OCI-M2 (cell line): Measurements from ENCODE around the gene FMN1.

Experiments used
- DNase-seq: peaks from one replicate; lab custom pipeline; 2025; ENCODE audit not compliant: unreplicated experiment; lab: John Stamatoyannopoulos, UW

FMN1 gene

DNA sequence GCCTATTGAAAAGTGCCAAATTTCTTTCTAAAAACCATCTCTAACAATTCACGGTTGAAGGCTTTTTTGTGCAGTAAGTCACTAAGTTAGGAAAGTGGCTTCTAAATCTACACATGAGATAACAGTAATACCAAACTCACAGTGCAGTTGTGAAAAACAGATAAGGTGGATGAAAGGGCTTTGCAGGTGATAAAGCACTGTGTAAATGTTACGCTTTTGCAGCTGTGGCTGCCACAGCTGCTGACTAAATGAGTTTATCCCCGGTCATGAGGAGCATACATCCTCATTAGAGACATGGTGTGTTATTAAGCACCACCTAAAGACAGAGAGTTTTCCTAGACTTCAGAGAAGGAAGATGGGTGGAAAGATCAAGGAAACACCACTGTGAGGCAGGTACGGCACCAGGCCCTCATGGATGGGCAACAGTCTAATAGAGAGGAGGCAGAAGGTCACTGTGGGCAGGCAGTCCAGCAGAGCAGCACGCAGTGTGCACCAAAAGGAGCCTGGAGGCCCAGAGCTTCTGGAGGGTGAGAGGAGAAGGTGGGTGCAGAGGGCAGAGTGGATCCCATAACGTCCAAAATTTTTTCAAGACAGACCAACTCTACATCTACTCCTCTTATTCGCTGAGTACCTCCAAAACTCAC lies 68.5 kb downstream of the FMN1 start:
- no peak for DNase-seq

DNA sequence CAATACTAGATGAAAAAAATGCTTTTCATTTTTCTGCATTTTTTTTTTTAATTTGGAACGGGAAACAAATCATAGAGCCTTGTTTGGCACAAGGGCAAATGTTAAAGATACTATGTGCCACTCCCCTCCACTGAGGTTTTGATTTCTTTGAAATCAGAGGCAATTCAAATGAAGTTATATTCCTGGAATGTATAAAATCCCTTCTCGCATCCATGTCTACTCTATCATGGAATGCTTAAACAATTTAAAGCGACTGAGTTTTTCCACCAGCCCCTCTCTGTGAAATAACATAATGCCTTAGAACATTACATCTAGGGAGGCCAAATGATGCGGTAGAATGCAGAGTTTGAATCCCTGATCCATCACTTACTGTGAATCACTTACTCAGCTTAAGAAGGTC lies 69.7 kb downstream of the FMN1 start:
- no peak for DNase-seq

DNA sequence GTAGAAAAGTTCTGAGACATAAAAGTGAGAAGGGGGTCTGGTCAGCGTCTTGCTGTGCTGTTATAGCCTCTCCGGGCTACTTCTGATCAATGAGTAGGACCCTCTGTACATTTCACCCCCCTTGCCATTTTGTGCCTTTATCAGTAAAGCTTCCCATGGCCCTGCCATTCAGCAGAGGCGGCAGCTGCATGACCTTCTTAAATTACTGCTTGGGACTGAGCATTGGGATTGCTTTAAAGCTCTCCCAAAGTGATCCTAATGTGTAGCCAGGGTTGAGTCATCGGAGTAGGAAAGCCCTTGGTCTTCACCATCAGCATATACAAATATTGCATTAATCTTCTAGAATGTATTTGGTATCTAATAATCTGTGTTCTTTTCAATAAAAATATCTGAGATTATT lies 70.2 kb downstream of the FMN1 start:
- no peak for DNase-seq

DNA sequence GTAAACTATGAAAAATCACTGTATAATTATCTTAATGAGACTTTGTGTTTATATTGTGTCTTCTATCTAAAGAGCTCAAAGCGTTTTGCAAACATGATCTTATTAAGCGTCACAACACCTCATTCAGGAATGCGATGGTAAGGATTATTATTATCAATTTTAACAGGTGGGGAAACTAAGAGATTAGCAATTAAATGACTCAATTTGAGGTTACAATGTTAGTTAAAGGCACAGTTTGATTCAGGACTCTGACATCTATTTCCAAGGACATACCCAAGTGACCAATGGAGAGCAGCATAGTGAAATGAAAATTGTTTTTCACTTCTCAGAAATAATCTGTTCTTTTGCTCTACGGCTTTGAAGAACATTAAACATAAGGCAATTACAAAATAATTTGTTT lies 74.6 kb downstream of the FMN1 start:
- no peak for DNase-seq

DNA sequence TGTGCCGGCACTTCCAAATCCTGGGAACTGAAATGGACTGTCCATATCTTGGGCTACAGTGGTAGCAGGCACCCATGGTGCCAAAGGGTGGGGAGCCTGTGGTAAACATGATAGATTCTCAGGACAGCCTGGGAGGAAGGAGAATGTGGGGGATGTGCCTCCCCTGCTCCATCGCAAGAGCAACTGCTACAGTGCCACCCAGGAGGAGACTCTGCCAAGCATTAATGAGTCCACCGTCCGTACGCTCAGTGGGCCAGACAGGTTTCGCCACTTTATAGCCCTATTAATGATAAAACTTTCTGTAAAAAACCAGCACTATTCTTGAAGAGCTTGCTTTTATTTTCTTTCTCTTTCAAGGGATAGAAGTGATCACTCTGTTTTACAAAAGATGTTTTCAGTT lies 75.2 kb downstream of the FMN1 start:
- DNase-seq: no peak

DNA sequence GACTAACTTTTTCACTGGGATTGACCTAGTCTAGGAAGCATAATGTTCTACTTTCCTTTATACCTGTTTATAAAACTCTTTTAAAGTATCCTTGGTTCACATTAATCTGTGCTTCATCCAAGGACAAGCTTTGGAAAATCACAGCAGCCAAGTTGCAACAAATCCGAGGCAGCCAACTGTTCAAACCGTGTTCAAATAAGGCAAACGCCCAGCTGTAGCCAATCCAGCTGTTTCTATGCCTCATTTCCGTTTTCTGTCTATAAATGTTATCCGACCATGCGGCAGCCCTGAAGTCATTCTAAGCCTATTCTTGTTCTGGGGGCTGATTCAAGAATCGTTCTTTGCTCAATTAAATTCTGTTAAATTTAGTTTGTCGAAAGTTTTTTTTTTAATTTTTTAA lies 78.3 kb downstream of the FMN1 start:
- no peak for DNase-seq

DNA sequence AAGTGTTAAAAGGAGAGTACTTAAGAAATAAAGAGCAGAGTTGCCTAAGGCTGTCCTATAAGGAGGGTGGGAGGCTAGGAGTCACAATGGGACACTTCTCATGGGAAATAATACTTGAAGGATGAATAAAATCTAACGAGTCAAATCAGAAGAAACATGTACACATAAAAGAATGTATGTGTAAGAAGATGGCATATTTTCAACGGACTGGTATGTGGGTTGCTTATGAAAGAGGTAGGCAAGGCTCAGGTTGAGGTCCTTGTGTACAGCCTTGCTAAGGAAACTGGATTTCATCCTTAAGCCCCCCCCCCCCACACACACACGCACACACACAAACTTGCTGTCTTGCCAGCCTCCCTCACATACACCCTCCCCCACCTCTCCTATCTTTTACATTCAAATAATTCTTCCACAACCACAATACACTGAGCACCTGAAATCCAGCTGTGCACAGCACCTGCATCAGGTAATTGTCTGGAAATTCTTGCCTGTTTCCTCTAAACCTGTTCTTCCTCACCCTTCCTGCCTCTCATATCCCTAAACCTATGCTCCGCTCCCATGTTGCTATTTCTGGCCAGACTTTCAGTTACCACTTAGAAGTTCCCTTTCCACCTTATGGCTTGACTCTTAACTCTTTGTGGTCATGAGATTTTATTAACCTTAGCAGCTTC lies 79.2 kb downstream of the FMN1 start:
- DNase-seq: no peak

DNA sequence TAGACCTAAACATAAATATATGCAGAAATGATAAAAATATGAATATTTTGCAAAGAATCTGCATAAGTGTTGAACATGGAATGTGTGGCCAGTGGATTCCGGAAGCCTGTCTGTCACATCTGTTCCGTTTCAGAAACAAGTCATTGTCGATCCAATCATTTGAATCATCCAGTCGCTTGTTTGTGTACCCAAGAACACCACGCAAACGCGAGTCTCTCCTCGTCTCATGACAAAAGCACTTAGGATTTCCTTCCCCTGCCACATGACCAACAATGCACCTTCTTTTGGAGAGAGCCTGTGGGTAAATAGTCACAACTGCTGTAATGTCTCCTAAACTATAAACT lies 80.2 kb downstream of the FMN1 start:
- no peak for DNase-seq

DNA sequence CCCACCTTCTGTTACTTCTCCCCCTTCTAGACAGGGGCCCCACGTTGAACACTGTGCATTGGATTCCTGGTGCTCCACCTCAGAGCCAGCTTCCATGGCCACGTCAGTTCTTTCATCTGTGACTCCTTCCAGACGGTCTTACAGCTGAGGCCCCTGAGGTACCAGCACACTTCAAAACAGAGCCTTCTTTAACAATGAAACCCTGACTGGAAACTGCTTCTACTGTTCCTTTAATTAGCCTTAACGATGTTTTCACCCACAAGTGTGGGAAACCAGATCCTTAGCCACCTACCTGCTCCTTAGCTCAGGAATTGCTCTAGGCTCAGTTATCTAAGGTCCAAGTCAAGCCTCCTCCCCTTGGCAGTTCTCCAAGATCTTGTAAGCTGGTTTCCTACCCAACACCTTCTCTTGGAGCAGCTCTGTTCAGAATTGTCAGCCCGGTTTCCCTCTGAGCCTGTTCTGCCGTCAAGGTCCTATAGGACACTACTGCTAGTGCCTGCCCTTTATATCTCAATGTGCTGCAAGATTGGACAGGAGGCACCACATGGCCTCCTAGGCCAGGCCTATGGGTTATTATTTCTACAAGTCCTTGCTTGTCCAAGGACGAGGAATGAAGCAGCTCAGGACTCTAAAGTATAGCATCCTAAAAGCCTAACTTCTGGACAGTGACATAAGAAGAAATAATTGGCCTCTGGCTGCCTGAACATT lies 80.7 kb downstream of the FMN1 start:
- no peak for DNase-seq

DNA sequence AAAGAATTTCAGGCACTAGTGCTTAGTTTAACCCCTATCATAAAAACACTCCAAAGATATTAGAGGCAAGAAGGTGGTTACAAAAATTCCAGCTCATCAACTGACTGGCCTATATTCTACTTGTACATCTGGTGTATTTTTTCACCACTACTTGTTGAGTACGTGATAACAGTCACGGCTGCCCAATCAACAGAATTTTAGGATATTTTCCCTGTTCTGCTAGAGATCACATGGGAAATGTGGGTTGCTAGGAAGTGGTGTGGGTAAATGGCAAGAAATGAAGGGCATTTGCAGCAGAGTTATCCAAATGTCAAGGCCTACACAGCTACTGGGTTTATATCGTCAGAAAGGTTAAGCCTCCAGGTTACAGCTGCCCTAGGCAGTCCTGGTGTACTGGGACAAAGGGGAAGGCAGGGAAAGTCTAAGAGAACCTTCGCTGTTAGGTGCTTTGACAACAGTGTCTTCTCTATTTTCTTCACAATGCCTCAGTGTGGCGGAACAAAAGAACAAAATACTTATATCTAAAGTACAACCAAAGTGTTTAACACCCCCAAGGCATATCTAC lies 81.9 kb downstream of the FMN1 start:
- no peak for DNase-seq

DNA sequence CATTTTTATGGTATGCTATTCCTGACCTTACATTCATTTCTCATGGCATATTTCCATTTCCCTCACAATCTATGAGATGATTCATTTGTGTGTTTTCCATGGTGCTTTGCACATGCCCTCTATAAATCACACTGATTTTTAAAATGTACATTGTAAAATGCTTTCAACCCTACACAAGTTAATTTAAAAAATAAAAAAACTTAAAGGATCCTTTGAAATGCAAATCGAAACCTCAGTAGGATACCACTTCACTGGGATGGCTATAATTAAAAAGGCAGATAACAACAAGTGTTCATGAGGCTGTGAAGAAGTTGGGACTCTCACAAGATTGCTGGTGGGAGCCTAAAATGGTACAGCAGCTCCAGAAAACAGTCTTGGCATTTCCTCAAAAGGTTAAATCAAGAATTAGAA lies 83.5 kb downstream of the FMN1 start:
- DNase-seq: no peak

DNA sequence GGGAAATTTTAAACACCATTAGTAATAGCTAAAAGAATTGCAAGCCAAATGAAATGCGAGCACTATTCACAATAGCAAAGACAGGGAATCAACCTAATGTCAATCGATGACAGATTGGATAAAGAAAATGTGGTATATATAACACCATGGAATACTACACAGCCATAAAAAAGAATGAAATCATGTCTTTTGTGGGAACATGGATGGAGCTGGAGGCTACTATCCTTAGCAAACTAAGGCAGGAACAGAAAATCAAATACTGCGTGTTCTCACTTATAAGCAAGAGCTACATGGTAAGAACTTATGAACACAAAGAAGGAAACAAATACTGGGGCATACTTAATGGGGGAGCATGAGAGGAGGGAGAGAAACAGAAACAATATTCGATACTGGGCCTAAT lies 85.2 kb downstream of the FMN1 start:
- DNase-seq: no peak

DNA sequence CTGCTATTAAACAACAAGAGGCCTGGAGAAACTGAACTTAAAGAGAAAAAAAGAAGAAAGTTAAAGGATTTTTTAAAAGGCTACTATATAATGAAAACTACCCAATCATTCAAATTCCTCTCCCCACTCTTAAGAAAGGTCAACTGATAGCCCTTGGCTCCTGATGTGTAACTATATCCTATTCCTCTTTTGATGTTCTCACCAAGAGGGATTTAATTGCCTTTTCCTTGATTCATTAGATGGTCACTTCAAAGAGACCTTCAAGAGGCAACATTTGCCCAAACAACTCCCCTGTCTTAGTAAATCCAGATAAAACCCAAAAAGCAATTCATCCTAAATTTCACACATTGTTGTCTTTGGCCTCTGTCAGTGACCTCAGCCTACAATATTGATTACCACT lies 86.0 kb downstream of the FMN1 start:
- no peak for DNase-seq

DNA sequence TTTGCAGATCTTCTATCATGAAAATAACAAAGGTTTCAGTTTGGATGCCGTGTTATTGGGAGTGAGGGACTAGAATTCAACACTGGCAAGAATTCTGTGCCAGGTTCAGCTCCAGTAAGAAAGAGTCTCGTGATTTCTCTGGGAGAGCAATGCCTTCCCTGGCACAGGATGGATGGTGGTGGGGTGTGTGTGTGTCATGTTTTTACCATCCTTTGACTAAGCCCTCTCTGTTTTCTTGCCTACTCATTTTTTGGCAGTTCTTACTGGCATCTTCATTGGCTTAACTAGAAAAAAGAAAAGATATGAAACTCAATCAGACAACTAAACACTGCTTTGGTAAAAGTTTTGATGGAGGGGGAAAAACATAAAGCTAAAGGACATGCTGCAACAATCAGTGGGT lies 86.6 kb downstream of the FMN1 start:
- DNase-seq: no peak

DNA sequence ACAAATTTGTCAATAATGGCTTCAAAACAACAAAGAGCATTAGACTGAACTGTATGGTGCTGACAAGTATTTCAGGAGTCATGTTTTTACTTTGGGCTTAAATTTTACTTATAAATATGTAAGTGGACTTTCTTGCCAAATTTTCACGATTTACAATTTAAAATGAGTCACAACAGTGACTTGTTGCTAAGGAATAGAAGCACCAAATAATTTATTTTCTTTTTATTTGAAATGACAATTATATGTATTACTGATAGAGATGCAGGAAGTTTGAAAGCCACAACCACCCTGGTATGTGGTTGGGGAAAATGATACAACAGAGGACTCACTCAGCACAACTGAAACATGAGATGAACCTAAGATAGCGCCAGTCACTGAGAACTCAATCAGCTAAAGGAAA lies 90.3 kb downstream of the FMN1 start:
- no peak for DNase-seq

DNA sequence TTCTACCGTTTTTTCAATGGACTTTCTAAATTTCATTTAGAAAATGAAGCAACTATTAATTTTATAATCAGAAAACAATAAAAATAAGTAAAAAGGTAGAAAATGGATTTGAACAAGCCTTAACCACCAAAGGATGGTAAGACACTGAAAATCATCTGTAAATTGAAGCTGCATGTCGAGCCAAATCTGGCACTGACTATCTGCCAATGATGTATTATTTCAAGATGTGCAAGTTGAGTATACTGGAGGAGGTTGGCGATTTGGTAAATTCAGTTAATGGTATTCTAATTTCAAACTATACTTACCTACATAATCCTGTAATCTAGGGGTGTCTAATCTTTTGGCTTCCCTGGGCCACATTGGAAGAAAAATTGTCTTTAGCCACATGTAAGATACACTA lies 93.5 kb downstream of the FMN1 start:
- DNase-seq: no peak

DNA sequence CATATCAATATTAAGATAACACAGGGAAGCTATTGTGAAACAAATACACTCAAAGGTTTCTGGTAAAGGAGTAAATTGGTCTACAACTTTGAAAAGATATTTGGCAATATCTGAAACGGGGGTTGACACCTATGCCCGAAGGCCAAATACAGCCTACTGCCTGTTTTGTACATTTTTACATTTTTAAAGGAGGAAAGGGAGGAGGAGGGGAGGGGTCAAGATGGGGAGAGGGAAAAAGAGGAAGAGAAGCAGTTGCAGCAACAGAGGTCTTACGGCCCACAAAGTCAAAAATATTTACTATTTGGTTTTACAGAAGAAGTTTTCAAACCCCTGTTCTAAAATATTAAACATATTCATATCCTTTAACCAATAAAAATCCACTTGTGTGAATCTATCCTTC lies 94.2 kb downstream of the FMN1 start:
- no peak for DNase-seq

DNA sequence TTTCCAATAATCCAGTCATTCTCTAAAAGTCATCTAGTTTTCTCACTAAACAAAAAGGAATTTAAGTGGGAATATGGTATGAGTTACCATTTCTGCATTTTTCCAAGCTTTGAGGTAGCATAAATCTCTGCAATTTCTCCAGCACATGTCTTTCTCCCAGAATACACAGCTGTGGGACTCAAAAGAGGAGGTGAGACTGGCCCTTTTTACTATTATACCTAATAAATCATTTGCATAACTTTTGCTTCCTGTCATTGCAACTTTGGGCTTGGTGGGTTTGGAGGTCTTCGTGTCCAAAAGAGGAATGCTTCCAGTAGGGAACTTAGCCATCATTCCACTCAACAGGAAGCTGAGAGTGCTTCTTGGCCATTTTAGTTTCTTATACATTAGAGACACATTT lies 94.8 kb downstream of the FMN1 start:
- no peak for DNase-seq

DNA sequence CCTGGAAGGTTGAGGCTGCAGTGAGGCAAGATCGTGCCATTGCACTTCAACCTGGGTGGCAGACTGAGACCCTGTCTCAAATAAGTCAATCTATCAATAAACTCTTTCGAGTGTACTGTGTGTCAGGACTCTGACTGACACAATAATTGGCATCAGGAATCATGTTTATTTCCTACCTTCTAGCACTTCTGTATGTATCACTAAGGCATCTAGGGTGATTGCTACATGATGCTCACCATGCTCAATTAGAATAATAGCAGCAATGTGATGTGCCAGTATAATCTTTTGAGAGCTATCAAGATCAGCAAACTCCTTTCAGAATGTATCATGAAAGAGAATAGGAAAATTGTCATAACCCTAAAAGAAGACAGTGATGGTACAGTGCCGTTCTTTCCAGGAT lies 95.3 kb downstream of the FMN1 start:
- no peak for DNase-seq

DNA sequence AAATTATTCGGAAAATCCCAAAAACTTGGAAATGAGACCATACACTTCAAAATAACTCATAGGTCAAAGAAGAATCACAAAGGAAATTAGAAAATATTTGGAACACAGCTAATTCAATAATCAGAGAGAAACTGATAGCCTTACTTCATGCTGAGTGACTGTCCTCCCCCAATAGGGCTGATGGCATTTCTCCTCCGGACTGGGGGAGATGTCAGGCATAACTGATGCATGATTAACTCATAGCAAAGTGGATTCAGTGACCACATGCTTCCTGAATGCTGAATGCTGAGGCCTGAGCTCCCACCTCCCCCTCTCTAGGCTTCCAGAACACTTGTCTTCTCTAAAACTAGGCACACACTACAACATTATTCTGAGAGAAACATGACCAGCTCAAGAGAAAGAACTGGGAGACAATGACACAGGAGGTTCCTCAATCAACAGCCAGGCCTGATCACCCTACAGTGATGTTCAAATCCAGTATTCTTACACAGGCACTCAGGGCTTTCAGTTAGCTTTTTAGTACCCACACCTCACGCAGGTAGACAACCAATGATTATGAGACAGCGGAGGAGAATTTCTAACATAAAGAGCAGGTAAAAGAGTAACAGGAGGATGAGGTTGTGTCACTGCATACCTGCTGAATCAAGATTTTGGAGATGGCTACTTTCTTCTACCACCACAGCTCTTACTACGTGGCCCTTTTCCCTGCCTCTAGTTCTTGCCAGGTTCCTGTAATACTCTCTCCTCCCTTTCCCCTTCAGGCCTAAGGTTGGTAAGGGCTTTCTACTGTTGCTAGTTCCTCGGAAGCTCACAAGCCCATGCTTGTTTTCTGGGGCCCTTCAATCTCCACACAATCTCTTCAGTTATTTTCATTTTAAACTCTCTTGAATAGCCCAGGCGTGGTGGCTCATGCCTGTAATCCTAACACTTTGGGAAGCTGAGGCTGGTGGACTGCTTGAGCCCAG lies 96.1 kb downstream of the FMN1 start:
- no peak for DNase-seq

DNA sequence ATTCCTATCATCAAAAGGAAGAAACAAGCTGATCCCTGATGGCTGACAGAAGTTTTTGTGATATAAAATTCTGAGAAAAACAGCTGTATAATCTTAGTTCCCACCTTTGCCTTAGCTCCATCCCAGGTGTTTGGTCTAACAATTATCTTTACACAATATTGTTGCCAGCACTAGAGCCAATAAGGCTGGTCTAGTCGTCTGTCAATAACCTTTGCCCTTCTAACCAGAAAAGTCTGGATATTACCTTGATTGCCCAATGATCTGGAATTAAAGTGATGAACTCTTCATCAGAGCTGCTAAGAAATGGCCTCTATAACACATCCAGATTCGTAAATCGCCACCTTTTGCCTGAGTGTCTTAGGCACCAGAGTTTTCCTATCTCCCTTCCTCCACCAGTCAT lies 98.4 kb downstream of the FMN1 start:
- DNase-seq: no peak
